IPS-18c (cell line): ENCODE data around the gene MAML2.

ENCODE experiments used
- H3K4me3 ChIP-seq: 2 replicates; pipeline ENCODE4 v1.7.0; 2013; ENCODE audit warnings: low read depth, mild to moderate bottlenecking, low read length, moderate library complexity; ENCODE audit not compliant: insufficient read depth
- H3K9me3 ChIP-seq: one replicate; pipeline ENCODE4 v1.6.1; 2013; ENCODE audit warnings: mild to moderate bottlenecking, low read length, moderate library complexity; ENCODE audit not compliant: control insufficient read depth, insufficient read depth

The MAML2 gene

DNA sequence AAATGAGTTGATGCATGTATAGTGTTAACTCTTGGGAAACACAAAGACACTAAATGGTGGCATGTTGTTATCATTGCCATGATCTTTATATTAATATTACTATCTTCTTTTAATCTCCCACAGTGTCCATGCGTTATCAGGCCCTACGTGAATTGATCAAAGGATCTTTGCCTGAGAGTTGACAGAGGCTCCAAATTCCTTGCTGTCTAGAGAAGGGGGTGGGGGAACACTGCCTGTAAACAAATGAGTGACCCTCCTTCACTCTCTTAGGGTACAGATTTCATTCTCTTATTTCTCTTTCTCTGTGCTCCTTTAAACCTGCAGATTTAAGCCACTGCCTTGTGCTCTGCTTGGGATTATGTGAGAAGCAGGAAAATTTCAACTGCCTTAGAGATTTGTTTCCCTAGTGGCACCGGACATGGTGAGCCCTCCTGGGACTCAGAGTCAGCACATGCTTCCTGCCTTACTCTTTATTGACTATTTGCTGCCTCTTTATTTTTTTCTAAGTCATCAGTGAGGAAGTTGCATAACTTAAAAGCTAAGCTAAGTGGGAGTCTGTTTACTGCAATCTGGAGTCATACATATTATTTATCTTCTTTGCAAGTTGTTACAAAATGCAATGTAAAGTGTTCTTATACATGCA is 122.9 kb downstream of the MAML2 start:
- H3K9me3 ChIP-seq = no peaks in the 10 kb centered on the region
- no peak overlapping the region for H3K4me3 ChIP-seq

DNA sequence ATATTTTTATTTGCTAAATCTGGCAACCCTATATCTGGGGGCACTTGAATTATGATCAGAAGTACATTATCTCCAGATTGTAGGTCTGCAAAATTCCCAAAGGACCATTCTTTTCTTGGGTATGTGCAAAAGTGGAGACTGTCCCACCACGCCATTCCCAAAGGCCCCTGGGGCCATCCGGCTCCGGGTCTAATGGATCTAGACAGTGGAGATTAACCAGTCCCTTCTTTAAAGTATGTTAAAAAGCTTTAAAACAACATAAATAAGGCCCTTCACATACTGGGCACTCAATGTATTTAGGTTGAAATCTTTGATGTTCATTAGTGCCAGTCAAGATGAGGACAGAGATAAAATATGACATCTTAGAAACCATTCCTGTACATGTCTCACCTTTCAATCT is 124.1 kb downstream of the MAML2 start:
- no peaks in the 10 kb centered on the region for H3K9me3 ChIP-seq
- H3K4me3 ChIP-seq = no peak overlapping the region

GRCh38 chr11:96218006-96218405 is 125.0 kb downstream of the MAML2 start:
- H3K9me3 ChIP-seq = no peaks in the 10 kb centered on the region
- H3K4me3 ChIP-seq = no peak overlapping the region

- Histone ChIP-seq H3K9me3 (no peaks in the 10 kb centered on the region), H3K4me3 (no peak overlapping the region)
These were observed 125.8 kb downstream of the MAML2 start for GRCh38 chr11:96217206-96217605.

- H3K4me3 ChIP-seq = no peak overlapping the region
- no peaks in the 10 kb centered on the region for H3K9me3 ChIP-seq
These were observed 127.2 kb downstream of the MAML2 start for GRCh38 chr11:96215826-96216225.

DNA sequence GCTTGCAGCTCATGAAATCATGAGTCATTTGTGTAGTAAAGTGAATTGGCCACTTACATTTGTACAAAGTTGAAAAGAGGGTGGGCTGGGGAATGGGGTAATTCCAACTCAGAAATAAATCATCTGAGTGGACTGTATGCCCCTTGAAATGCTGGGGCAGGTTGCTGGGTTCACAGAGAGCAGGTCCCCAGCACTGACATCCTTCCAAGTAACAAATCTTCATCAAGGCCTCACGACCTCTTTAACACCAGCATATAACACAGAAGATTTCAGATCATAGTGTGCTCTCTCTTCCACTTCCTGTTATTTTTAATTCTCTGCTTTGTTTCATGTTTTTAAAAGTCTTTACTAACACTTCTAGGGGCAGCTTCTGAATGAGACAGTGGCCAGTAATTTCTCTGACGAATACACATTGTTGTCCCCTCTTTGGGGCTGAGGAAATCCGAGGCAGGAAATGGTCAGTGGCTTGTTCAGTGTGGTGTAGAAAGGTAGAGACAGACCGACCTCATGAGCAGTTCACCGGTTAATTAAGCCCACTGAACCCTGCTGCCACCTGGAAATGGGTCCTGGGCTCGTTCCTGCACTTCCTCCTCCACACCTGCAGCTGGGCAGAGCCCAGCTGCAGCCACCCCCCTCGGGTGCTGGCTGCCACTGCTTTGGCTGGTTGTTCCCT is 127.7 kb downstream of the MAML2 start:
- Histone ChIP-seq H3K9me3 (no peaks in the 10 kb centered on the region), H3K4me3 (no peak overlapping the region)

DNA sequence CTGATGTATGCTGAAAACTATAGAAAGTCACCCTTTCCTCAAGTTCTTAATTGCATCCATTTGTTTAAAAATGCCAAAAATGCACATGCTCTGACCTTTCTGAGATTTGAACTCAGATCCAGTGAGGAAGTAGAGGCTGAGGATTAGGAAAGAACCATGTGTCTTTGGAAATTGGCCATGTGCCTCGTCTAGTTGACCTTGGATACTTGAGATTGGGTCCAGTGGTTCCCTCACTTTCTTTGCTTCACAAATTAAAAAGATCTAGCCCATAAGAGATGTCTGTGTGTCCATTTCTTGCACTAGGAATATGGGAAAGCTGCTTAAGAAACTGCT is 128.3 kb downstream of the MAML2 start:
- Histone ChIP-seq H3K9me3 (no peaks in the 10 kb centered on the region), H3K4me3 (no peak overlapping the region)

- Histone ChIP-seq H3K9me3 (no peaks in the 10 kb centered on the region), H3K4me3 (no peak overlapping the region)
These were observed 129.5 kb downstream of the MAML2 start for GRCh38 chr11:96213500-96213899.

- Histone ChIP-seq H3K9me3 (no peaks in the 10 kb centered on the region), H3K4me3 (no peak overlapping the region)
These were observed 131.6 kb downstream of the MAML2 start for GRCh38 chr11:96211436-96211835.

DNA sequence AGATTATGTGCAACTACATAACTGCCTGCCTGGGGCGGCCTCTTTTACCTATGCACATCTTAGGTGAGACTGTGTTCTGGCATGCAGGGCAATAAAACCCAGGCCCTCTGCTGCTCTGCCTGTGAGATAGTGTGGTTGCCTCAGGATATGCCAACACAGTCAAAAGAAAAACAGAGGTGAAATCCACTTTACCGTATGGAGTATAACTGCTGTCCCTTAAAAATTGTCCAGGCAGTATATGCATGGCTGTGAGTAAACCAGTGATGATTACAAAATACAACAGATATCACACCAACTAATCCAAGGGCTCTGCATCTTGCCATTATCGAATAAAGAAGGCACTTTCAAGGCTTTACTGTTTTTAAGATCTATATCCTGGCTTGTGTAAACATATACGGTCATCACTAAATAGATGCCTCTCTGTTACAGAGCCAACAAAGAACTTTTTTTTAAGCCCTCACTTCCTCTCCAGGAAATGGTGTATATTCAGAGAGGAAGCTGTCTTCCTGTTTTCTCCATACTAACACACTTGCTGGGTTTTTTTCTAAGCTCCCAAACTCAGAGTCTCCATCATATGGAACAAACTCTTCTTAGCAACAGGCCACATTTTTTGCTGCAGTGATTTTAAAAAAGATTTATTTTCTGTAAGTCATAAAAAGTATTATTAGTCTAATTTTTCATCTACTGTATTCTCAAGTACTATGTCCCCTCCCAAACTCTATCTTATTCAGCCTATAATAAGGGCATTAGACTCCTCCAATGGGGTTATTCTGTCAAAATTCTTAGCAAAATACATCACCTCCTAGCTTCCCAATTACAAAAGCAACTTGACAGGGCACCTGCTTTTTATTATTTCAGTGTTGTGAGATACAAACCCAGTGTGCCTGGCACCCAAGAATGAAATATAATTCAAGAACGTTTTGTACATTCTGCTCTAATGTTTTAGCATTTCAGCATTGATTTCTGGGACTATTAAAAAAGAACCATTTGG is 135.2 kb downstream of the MAML2 start:
- no peaks in the 10 kb centered on the region for H3K9me3 ChIP-seq
- no peak overlapping the region for H3K4me3 ChIP-seq

- H3K4me3 ChIP-seq = no peak overlapping the region
- no peaks in the 10 kb centered on the region for H3K9me3 ChIP-seq
These were observed 136.0 kb downstream of the MAML2 start for GRCh38 chr11:96206955-96207354.

DNA sequence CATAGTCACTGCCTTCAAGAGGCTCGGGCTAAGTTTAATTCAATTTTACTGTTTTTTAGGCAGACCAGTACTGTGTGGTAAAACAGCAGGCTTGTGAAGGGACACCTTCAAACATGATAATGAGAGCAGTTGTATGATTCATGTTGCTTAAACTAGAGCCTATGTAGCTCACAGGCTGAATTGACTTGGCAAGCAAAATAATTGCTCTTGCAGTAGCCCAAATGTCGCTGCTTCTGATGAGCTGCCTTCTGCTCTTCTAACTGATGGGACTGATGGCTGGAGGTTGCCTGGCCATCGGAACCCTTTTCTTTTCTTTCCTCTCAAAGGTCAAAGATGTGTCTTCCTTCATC is 137.6 kb downstream of the MAML2 start:
- H3K4me3 ChIP-seq = no peak overlapping the region
- no peaks in the 10 kb centered on the region for H3K9me3 ChIP-seq

- no peaks in the 10 kb centered on the region for H3K9me3 ChIP-seq
- H3K4me3 ChIP-seq = no peak overlapping the region
These were observed 138.1 kb downstream of the MAML2 start for GRCh38 chr11:96204721-96205459.

DNA sequence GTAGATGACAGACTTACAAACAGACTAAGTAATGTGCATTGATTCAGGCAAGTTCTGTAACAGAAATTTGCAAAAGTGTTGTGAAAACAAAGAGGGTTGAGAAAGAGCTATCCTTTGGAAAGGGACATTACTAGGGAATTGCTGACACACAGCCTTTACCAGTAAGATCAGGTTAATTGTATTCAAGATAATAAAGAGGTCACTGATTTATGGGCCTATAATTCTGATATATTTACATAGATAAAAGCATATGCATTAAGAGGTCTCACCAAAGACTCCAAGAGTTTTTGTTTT is 138.7 kb downstream of the MAML2 start:
- Histone ChIP-seq H3K4me3 (no peak overlapping the region), H3K9me3 (no peaks in the 10 kb centered on the region)

GRCh38 chr11:96203567-96204365 is 139.2 kb downstream of the MAML2 start:
- no peaks in the 10 kb centered on the region for H3K9me3 ChIP-seq
- H3K4me3 ChIP-seq = no peak overlapping the region

DNA sequence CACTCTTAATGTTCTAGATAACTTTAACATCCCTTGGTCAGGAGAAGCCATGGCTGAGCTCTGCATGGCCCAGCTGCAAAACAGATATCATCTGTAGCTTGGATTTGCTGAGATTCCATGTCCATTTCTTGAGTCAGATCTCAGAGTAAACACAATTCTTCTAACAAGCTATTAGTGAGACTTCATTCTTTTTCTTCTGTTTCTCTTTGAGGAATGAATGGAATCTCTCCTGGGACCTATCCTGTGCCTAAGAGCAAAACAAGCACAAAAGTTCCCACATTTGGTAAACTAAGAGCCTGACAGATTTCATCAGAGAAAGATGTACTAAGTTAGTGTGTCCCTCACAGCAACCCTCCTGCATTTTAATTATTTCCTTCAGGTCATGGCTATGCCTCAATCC is 142.8 kb downstream of the MAML2 start:
- Histone ChIP-seq H3K4me3 (no peak overlapping the region), H3K9me3 (no peaks in the 10 kb centered on the region)

GRCh38 chr11:96199563-96200025 is 143.4 kb downstream of the MAML2 start:
- no peak overlapping the region for H3K4me3 ChIP-seq
- H3K9me3 ChIP-seq = no peaks in the 10 kb centered on the region
